Measurements from ENCODE around the gene CMBL. TPM values are rescaled to one million over a fixed set of nuclear protein-coding genes. Genes with fewer than 3 reads are reported as not detected.

The CMBL gene
- total and polyA plus RNA-seq, 10 donors = 1.3 to 11.2 (median 4.1) TPM

DNA sequence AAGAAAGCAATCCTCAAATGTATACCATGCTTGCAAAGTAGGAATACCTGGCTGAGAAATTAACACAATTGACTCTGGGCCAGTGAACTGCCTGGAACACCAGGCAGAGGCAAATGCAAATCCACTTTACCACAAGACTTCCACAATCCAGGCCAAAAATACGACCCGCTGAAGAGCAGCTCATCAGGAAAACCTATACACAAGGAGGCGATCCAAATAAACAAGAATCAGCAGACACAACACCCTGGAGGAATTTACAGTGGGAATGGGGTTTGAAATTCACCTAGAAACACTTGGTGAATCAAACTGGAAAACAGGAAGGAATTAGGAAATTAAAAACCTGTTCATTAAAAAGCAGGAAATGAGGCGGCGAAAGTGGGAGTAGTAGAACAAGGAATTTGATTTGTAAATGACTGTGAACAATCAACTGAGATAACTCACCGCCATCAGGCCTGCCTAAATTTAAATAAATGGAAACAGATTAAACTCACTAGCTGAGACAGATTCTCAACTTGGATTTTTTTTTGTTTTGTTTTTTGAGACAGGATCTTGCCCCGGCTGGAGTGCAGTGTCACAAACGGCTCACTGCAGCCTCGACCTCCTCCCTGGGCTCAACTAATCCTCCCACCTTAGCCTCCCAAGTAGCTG lies 15.9 kb downstream of the CMBL start:
- no peak overlapping the region for H3K4me3 ChIP-seq
- H3K27me3 ChIP-seq (replicated peaks in 1 of 7) = no peaks in the 10 kb centered on the region
- H3K9me3 ChIP-seq = no peaks in the 10 kb centered on the region
- H3K4me1 ChIP-seq = peaks cover 0 to 11% (median 3%) of the 10 kb centered on the region in 6 donors
- no peak overlapping the region for H3K27ac ChIP-seq
- H3K36me3 ChIP-seq = no peaks in the 10 kb centered on the region
- WGBS, 5 donors = 70 to 89% (median 79%) methylated on average over 9 of the region's 9 CpGs
- peak; percentile 4 for DNase-seq
- intact Hi-C loops (cut with DNase I; ENCODE audit: low total_unique reads) = no loop called here
- TF ChIP-seq POLR2A (IDR thresholded peaks at IDR 0.05) (no peak), POLR2AphosphoS5 (IDR thresholded peaks at IDR 0.05) (no peak)
- TF ChIP-seq, protein P1, sequence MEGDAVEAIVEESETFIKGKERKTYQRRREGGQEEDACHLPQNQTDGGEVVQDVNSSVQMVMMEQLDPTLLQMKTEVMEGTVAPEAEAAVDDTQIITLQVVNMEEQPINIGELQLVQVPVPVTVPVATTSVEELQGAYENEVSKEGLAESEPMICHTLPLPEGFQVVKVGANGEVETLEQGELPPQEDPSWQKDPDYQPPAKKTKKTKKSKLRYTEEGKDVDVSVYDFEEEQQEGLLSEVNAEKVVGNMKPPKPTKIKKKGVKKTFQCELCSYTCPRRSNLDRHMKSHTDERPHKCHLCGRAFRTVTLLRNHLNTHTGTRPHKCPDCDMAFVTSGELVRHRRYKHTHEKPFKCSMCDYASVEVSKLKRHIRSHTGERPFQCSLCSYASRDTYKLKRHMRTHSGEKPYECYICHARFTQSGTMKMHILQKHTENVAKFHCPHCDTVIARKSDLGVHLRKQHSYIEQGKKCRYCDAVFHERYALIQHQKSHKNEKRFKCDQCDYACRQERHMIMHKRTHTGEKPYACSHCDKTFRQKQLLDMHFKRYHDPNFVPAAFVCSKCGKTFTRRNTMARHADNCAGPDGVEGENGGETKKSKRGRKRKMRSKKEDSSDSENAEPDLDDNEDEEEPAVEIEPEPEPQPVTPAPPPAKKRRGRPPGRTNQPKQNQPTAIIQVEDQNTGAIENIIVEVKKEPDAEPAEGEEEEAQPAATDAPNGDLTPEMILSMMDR (IDR thresholded peaks at IDR 0.05 in 8 of 11, conservative IDR thresholded peaks at IDR 0.05 in 3 of 11) = no peak

DNA sequence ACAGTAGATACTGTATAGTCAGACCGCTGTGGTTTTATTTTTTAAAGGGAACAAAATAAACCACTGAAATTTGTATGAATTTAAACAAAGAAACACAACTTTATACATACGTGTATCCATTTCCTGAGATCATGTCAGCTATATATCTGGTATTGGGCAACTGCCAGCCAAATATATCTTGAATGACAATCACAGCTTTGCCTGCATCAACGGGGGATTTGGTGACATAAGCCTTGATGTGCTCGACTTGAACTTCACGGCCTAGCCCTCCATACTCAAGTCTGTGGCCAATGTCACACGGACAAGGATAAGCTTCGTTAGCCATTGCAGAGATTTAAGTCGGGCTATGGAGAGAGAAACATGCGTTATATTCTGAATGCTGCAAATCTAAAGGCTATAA lies 17.3 kb downstream of the CMBL start:
- no peak overlapping the region for H3K27ac ChIP-seq
- H3K27me3 ChIP-seq (replicated peaks in 1 of 7) = no peaks in the 10 kb centered on the region
- 85 to 92% (median 87%) methylated on average over 9 of the region's 9 CpGs for WGBS, 5 donors
- H3K36me3 ChIP-seq = no peaks in the 10 kb centered on the region
- no peaks in the 10 kb centered on the region for H3K9me3 ChIP-seq
- no peak overlapping the region for H3K4me3 ChIP-seq
- peaks cover 0 to 11% (median 3%) of the 10 kb centered on the region in 6 donors for H3K4me1 ChIP-seq
- TF ChIP-seq, protein P1 (IDR thresholded peaks at IDR 0.05 in 8 of 11, conservative IDR thresholded peaks at IDR 0.05 in 3 of 11) = no peak
- no peak for TF ChIP-seq POLR2A (IDR thresholded peaks at IDR 0.05)
- no peak for TF ChIP-seq POLR2AphosphoS5 (IDR thresholded peaks at IDR 0.05)
- peak; percentile 6 for DNase-seq
- intact Hi-C loops (cut with DNase I; ENCODE audit: low total_unique reads) = no loop called here

DNA sequence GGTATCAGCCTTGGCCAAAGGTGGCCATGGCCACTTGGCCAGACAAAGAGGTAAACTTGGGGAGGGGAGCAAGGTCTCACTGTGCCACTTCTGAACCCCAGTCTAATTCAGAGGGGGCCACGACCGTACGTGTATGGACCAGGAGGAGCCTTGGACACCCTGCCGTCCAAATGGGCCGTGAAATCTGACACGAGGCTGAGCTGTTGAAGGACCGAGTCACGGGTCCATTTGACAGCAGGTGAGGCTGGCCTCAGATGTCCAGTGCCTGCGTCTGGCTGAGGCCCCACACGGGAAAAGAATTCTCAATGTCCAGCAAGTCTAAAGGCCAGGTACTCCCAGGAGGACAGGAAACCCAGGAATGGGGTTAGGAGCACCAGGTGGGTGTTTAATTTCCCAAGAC lies 17.7 kb downstream of the CMBL start:
- no peak overlapping the region for H3K4me3 ChIP-seq
- 94 to 96% (median 95%) methylated on average over 10 of the region's 10 CpGs for WGBS, 5 donors
- DNase-seq = peak; percentile 38
- no peaks in the 10 kb centered on the region for H3K36me3 ChIP-seq
- H3K4me1 ChIP-seq = peaks cover 0 to 11% (median 3%) of the 10 kb centered on the region in 6 donors
- TF ChIP-seq, protein P1 (IDR thresholded peaks at IDR 0.05 in 8 of 11, conservative IDR thresholded peaks at IDR 0.05 in 3 of 11) = no peak
- TF ChIP-seq POLR2A (IDR thresholded peaks at IDR 0.05) = no peak
- no peak for TF ChIP-seq POLR2AphosphoS5 (IDR thresholded peaks at IDR 0.05)
- H3K27me3 ChIP-seq (replicated peaks in 1 of 7) = no peaks in the 10 kb centered on the region
- intact Hi-C loops (cut with DNase I; ENCODE audit: low total_unique reads) = loop anchor here (10.0 kb wide), 1 partner anchor 135 kb away; no protein-coding TSS in a partner anchor
- no peaks in the 10 kb centered on the region for H3K9me3 ChIP-seq
- no peak overlapping the region for H3K27ac ChIP-seq

DNA sequence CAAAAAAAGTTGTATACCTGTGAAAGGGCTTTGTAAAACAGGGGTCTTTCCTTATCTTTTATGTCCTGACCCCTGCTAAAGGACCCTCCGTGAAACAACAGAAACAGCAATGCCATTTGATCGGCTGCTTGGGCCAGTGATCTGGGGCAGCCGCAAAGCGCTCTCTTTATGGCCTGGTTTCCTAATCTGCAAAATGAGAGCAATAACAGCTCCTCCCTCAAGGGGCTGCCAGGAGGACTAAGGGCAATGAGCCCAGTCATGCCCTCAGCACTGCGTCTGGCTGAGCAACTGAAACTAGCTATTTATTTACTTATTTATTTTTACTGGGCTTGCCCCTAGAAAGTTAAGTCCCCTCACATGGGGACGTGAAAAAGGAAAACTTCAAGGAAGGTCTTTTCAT lies 18.3 kb downstream of the CMBL start:
- no peaks in the 10 kb centered on the region for H3K36me3 ChIP-seq
- intact Hi-C loops (cut with DNase I; ENCODE audit: low total_unique reads) = loop anchor here (10.0 kb wide), 1 partner anchor 135 kb away; no protein-coding TSS in a partner anchor
- no peaks in the 10 kb centered on the region for H3K27me3 ChIP-seq (replicated peaks in 1 of 7)
- H3K4me3 ChIP-seq = no peak overlapping the region
- no peak for DNase-seq
- TF ChIP-seq, protein P1 (IDR thresholded peaks at IDR 0.05 in 8 of 11, conservative IDR thresholded peaks at IDR 0.05 in 3 of 11) = no peak
- TF ChIP-seq POLR2AphosphoS5 (IDR thresholded peaks at IDR 0.05) = no peak
- no peak for TF ChIP-seq POLR2A (IDR thresholded peaks at IDR 0.05)
- H3K4me1 ChIP-seq = peaks cover 0 to 12% (median 4%) of the 10 kb centered on the region in 6 donors
- H3K27ac ChIP-seq = no peak overlapping the region
- H3K9me3 ChIP-seq = no peaks in the 10 kb centered on the region
- WGBS, 5 donors = 83 to 90% (median 89%) methylated on average over 6 of the region's 6 CpGs

All from spleen (tissue), 11 donors.